HG03439 (cell line): Measurements from ENCODE around the gene KRTAP5-6.

Source experiments
- ATAC-seq: cut with Tn5 transposase; IDR thresholded peaks from one replicate; pipeline ENCODE4 v1.9.1; 2021; ENCODE audit warnings: mild to moderate bottlenecking, moderate library complexity; ENCODE audit not compliant: unreplicated experiment

Gene KRTAP5-6

GRCh38 chr11:1746511-1746931 is 49.5 kb downstream of the KRTAP5-6 start:
- no peak for ATAC-seq

DNA sequence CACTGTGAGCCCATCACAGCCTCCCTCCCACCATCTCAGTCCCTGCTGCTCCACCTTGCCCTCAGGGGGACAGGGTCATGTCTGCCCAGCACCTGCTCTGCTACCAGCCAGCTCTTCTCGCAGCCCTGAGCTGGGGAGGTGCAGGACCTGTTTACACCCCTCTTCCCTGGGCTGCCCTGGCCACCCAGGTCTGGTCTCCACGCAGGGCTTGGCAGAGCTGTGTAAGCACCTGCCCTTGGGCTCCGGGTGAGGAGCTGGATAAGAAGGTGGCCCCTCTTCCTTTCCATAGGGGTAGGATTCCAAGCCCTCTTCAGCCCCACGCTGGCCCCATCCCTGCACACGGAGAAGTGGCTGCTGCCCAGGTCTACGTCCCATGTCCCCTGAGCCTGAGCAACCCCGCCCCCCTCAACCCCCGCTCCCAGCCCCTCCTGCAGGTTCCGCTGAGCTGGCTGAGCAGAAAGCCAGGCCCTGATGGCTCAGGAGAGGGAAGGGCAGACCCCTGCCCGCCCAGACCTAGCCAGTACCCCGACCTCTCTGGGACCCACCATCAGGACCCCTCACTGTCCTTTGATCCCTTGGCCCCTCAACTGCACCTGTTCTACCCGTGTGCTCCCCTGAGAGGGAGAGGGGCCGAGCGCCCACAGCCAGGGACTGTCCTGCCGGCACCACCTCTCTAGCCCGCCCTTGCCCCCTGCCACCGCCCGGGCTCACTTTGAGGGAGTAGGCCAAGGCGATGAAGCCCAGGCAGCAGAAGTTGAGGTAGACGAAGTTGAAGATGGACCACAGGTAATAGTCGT is 50.2 kb downstream of the KRTAP5-6 start:
- ATAC-seq = no peak
